Measurements from ENCODE around the gene P2RX2.

The P2RX2 gene

DNA sequence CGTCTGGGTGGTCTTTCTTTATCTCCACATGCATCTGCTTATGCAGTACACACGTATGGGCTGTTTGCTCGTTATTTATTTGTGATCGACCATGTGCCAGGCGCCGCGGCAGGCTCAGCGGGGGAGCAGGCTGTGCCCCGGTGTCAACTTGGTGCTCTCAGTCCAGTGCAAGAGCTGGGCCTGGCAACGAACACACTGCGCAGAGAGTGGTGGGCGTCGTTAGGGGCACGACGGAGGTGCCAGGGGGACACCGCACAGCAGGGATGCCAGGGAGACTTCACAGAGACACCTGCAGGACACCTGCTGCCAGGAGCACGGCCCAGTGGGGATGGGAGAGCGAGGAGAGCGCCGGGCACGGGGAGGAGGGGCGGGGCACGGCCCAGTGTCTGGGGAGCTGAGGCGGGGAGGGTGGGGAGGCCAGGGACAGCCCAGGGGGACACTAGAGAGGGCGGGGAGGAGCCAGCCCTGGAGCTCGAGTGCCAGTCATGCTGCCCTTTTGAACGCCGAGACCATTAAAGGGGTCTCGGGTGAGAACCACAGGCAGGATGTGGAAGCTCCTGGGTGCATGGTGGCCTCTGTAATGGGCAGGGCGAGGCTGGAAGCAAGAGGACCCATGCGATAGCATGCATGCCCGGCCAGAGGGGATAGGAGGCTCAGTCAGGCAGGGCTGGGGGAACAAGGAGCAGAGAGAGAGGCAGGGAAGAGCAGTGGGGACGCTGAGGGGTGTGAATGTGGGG lies 7.5 kb upstream of the P2RX2 start:
- no peak overlapping the region for H2AK5ac ChIP-seq (ENCODE audit: low read length)
- no peak overlapping the region for H2BK12ac ChIP-seq (ENCODE audit: low read length)
- no peak overlapping the region for H2BK5ac ChIP-seq (ENCODE audit: low read depth, low read length, poor library complexity)
- H3K79me1 ChIP-seq (ENCODE audit: low read length) = no peaks in the 10 kb centered on the region
- no peak for DNase-seq
- H3K23ac ChIP-seq (ENCODE audit: low read length) = no peak overlapping the region
- H3K4ac ChIP-seq (ENCODE audit: low read depth, low read length) = no peak overlapping the region
- H3K9me3 ChIP-seq (ENCODE audit: insufficient read depth, low read depth, low read length) = peaks cover 18% of the 10 kb centered on the region
- no peak overlapping the region for H2AFZ ChIP-seq (ENCODE audit: insufficient read depth, low read length, poor library complexity)
- H3K4me2 ChIP-seq (ENCODE audit: low read length) = no peak overlapping the region
- H3K27me3 ChIP-seq (ENCODE audit: insufficient read depth, low read length) = peaks cover 6% of the 10 kb centered on the region
- peaks cover 10 to 11% of the 10 kb centered on the region in 2 experiments for H3K4me1 ChIP-seq (ENCODE audit: control insufficient read depth in 1 of 2, insufficient read depth in 2 of 2, low read length in 2 of 2)
- no peak overlapping the region for H3K27ac ChIP-seq (ENCODE audit: low read depth, low read length)
- no CpG with 5 or more reads among the region's 33 CpGs for WGBS (ENCODE audit: extremely low coverage, insufficient coverage, insufficient read length)
- no peak overlapping the region for H3K18ac ChIP-seq (ENCODE audit: low read length)
- no peak overlapping the region for H4K8ac ChIP-seq (ENCODE audit: low read depth, low read length)
- no peak overlapping the region for H3K9ac ChIP-seq (ENCODE audit: low read length)
- no peak overlapping the region for H4K91ac ChIP-seq (ENCODE audit: low read depth, low read length)
- no peak overlapping the region for H4K12ac ChIP-seq (ENCODE audit: low read depth, low read length)
- no peaks in the 10 kb centered on the region for H3K79me2 ChIP-seq (ENCODE audit: control insufficient read depth, insufficient read depth, low read length, poor library complexity)
- no peak overlapping the region for H2BK120ac ChIP-seq (ENCODE audit: insufficient read depth, low read length, poor library complexity)
- H3K14ac ChIP-seq (ENCODE audit: low read length) = no peak overlapping the region
- H3K36me3 ChIP-seq (ENCODE audit: control insufficient read depth in 1 of 2, insufficient read depth in 2 of 2, low read length in 2 of 2) = no peaks in the 10 kb centered on the region
- no peak overlapping the region for H3K4me3 ChIP-seq (ENCODE audit: low read depth, low read length)

DNA sequence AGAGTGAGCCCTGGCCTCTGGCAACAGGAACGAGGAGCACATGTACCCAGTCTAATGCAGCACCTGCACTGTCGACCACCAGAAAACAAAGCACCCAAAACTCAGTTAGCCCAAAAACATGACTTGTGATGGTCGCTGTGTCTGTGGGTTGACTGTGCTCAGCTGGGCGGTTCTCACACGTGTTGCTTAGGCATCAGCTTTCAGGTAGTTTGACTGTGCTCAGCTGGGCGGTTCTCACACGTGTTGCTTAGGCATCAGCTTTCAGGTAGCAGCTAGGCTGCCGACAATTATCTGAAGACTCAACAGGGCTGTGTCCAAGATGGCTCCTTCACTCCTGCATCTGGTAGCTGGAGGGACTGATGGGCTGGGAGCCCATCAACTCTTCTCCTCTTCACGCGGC lies 7.0 kb upstream of the P2RX2 start:
- H3K79me2 ChIP-seq (ENCODE audit: control insufficient read depth, insufficient read depth, low read length, poor library complexity) = no peaks in the 10 kb centered on the region
- H3K14ac ChIP-seq (ENCODE audit: low read length) = no peak overlapping the region
- H3K18ac ChIP-seq (ENCODE audit: low read length) = no peak overlapping the region
- H3K27me3 ChIP-seq (ENCODE audit: insufficient read depth, low read length) = peaks cover 8% of the 10 kb centered on the region
- H3K4me1 ChIP-seq (ENCODE audit: control insufficient read depth in 1 of 2, insufficient read depth in 2 of 2, low read length in 2 of 2) = peaks cover 10 to 11% of the 10 kb centered on the region in 2 experiments
- no peak overlapping the region for H2BK12ac ChIP-seq (ENCODE audit: low read length)
- no peak overlapping the region for H4K91ac ChIP-seq (ENCODE audit: low read depth, low read length)
- no peak overlapping the region for H2BK120ac ChIP-seq (ENCODE audit: insufficient read depth, low read length, poor library complexity)
- H3K36me3 ChIP-seq (ENCODE audit: control insufficient read depth in 1 of 2, insufficient read depth in 2 of 2, low read length in 2 of 2) = no peaks in the 10 kb centered on the region
- no peak overlapping the region for H4K8ac ChIP-seq (ENCODE audit: low read depth, low read length)
- H2AK5ac ChIP-seq (ENCODE audit: low read length) = no peak overlapping the region
- no CpG with 5 or more reads among the region's 10 CpGs for WGBS (ENCODE audit: extremely low coverage, insufficient coverage, insufficient read length)
- H3K9me3 ChIP-seq (ENCODE audit: insufficient read depth, low read depth, low read length) = peaks cover 24% of the 10 kb centered on the region
- H3K23ac ChIP-seq (ENCODE audit: low read length) = no peak overlapping the region
- H2AFZ ChIP-seq (ENCODE audit: insufficient read depth, low read length, poor library complexity) = no peak overlapping the region
- H3K27ac ChIP-seq (ENCODE audit: low read depth, low read length) = no peak overlapping the region
- H3K9ac ChIP-seq (ENCODE audit: low read length) = no peak overlapping the region
- no peak for DNase-seq
- H3K4ac ChIP-seq (ENCODE audit: low read depth, low read length) = no peak overlapping the region
- no peak overlapping the region for H3K4me2 ChIP-seq (ENCODE audit: low read length)
- H4K12ac ChIP-seq (ENCODE audit: low read depth, low read length) = no peak overlapping the region
- peak overlapping the region; percentile 18 for H3K4me3 ChIP-seq (ENCODE audit: low read depth, low read length)
- no peak overlapping the region for H2BK5ac ChIP-seq (ENCODE audit: low read depth, low read length, poor library complexity)
- no peaks in the 10 kb centered on the region for H3K79me1 ChIP-seq (ENCODE audit: low read length)

DNA sequence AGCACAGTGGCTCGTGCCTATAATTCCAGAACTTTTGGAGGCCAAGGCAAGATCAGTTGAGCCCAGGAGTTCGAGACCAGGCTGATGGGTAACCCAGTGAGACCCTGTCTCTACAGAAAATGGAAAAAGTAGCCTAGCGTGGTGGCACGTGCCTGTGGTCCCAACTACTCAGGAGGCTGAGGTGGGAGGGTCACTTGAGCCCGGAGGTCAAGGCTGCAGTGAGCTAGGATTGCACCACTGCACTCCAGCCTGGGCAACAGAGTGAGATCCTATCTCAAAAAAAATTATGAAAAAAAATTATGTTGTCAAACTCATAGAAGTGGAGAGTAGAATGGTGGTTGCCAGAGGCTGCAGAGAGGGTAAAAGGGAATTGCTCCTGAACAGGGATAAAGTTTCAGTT lies 4.5 kb upstream of the P2RX2 start:
- no peak overlapping the region for H2BK12ac ChIP-seq (ENCODE audit: low read length)
- no peak overlapping the region for H3K4me2 ChIP-seq (ENCODE audit: low read length)
- H3K79me2 ChIP-seq (ENCODE audit: control insufficient read depth, insufficient read depth, low read length, poor library complexity) = no peaks in the 10 kb centered on the region
- no peak overlapping the region for H2BK5ac ChIP-seq (ENCODE audit: low read depth, low read length, poor library complexity)
- H3K14ac ChIP-seq (ENCODE audit: low read length) = no peak overlapping the region
- no peak overlapping the region for H3K27ac ChIP-seq (ENCODE audit: low read depth, low read length)
- H4K12ac ChIP-seq (ENCODE audit: low read depth, low read length) = no peak overlapping the region
- H3K18ac ChIP-seq (ENCODE audit: low read length) = no peak overlapping the region
- H2AK5ac ChIP-seq (ENCODE audit: low read length) = no peak overlapping the region
- no peak overlapping the region for H4K91ac ChIP-seq (ENCODE audit: low read depth, low read length)
- H3K79me1 ChIP-seq (ENCODE audit: low read length) = no peaks in the 10 kb centered on the region
- H2AFZ ChIP-seq (ENCODE audit: insufficient read depth, low read length, poor library complexity) = no peak overlapping the region
- no peaks in the 10 kb centered on the region for H3K36me3 ChIP-seq (ENCODE audit: control insufficient read depth in 1 of 2, insufficient read depth in 2 of 2, low read length in 2 of 2)
- DNase-seq = no peak
- peaks cover 2 to 4% of the 10 kb centered on the region in 2 experiments for H3K4me1 ChIP-seq (ENCODE audit: control insufficient read depth in 1 of 2, insufficient read depth in 2 of 2, low read length in 2 of 2)
- WGBS (ENCODE audit: extremely low coverage, insufficient coverage, insufficient read length) = no CpG with 5 or more reads among the region's 5 CpGs
- H3K4ac ChIP-seq (ENCODE audit: low read depth, low read length) = no peak overlapping the region
- H4K8ac ChIP-seq (ENCODE audit: low read depth, low read length) = no peak overlapping the region
- peaks cover 24% of the 10 kb centered on the region for H3K27me3 ChIP-seq (ENCODE audit: insufficient read depth, low read length)
- H3K9ac ChIP-seq (ENCODE audit: low read length) = no peak overlapping the region
- no peak overlapping the region for H3K4me3 ChIP-seq (ENCODE audit: low read depth, low read length)
- H3K9me3 ChIP-seq (ENCODE audit: insufficient read depth, low read depth, low read length) = peaks cover 32% of the 10 kb centered on the region
- H3K23ac ChIP-seq (ENCODE audit: low read length) = no peak overlapping the region
- no peak overlapping the region for H2BK120ac ChIP-seq (ENCODE audit: insufficient read depth, low read length, poor library complexity)

DNA sequence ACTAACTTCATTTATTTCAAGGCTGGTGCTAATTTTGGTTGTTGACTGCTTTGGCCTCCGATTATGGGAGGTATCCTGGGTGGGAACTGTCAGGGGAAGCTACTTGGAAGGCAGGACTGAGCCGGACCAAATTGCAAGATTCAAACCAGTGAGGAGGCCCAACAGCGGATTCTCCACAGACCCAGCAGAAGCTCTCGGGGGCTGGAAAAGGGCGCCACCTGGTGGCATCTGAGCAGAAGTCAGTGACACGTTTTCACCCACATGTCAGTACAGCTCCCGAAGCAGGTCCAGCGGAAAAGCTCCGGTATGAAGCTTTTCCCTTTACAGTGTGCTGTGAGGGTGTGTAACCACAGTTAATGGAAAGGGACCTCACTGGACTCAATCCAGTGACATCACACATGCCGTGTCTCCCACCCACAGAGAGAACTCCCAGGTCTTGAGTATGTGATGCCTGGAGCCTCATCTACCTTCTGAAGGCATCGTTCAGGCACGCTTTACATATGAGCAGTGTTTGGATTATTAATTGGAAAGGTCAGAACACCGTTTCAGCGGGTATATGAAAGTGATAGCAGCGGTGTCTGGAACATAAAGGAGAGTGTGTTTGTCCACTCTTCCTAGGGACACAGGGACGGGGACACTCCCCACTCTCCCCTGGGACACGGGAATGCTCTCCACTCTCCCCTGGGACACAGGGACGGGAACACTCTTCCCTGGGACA lies 3.6 kb upstream of the P2RX2 start:
- no peaks in the 10 kb centered on the region for H3K79me1 ChIP-seq (ENCODE audit: low read length)
- H3K27me3 ChIP-seq (ENCODE audit: insufficient read depth, low read length) = peaks cover 30% of the 10 kb centered on the region
- H4K8ac ChIP-seq (ENCODE audit: low read depth, low read length) = no peak overlapping the region
- no peak overlapping the region for H3K14ac ChIP-seq (ENCODE audit: low read length)
- no peak overlapping the region for H2BK120ac ChIP-seq (ENCODE audit: insufficient read depth, low read length, poor library complexity)
- H2BK12ac ChIP-seq (ENCODE audit: low read length) = no peak overlapping the region
- H2AFZ ChIP-seq (ENCODE audit: insufficient read depth, low read length, poor library complexity) = no peak overlapping the region
- H3K4me1 ChIP-seq (ENCODE audit: control insufficient read depth in 1 of 2, insufficient read depth in 2 of 2, low read length in 2 of 2) = peaks cover 0 to 2% of the 10 kb centered on the region in 2 experiments
- no peak overlapping the region for H4K12ac ChIP-seq (ENCODE audit: low read depth, low read length)
- H3K9ac ChIP-seq (ENCODE audit: low read length) = no peak overlapping the region
- no peak overlapping the region for H3K23ac ChIP-seq (ENCODE audit: low read length)
- H2BK5ac ChIP-seq (ENCODE audit: low read depth, low read length, poor library complexity) = no peak overlapping the region
- no peak overlapping the region for H3K18ac ChIP-seq (ENCODE audit: low read length)
- no peaks in the 10 kb centered on the region for H3K79me2 ChIP-seq (ENCODE audit: control insufficient read depth, insufficient read depth, low read length, poor library complexity)
- H3K4me2 ChIP-seq (ENCODE audit: low read length) = no peak overlapping the region
- H3K27ac ChIP-seq (ENCODE audit: low read depth, low read length) = no peak overlapping the region
- H3K9me3 ChIP-seq (ENCODE audit: insufficient read depth, low read depth, low read length) = peaks cover 32% of the 10 kb centered on the region
- no peak overlapping the region for H3K4ac ChIP-seq (ENCODE audit: low read depth, low read length)
- no CpG with 5 or more reads among the region's 18 CpGs for WGBS (ENCODE audit: extremely low coverage, insufficient coverage, insufficient read length)
- no peak overlapping the region for H2AK5ac ChIP-seq (ENCODE audit: low read length)
- DNase-seq = peak; percentile 87 to 94
- H3K36me3 ChIP-seq (ENCODE audit: control insufficient read depth in 1 of 2, insufficient read depth in 2 of 2, low read length in 2 of 2) = no peaks in the 10 kb centered on the region
- H4K91ac ChIP-seq (ENCODE audit: low read depth, low read length) = no peak overlapping the region
- no peak overlapping the region for H3K4me3 ChIP-seq (ENCODE audit: low read depth, low read length)
